GM12865 (cell line): ENCODE data around the gene NCBP1.
"Not testable (repeated sequence)": the region's sequence is repeated elsewhere in the genome, so short reads cannot be mapped to it uniquely, and the experiment has no call there.

ENCODE experiments used
- DNase-seq: peaks from one replicate; pipeline ENCODE4 v3.0.0; 2010; ENCODE audit warnings: low read depth
- H3K4me3 ChIP-seq: 2 replicates; pipeline ENCODE4 v1.5.1; 2011; ENCODE audit warnings: mild to moderate bottlenecking, low read depth, low read length, control low read depth
- TF ChIP-seq, protein P1 (sequence below): IDR thresholded peaks from 2 replicates; pipeline ENCODE4 v1.5.1; 2011; ENCODE audit warnings: low read length, control low read depth, low read depth, inconsistent platforms; ENCODE audit not compliant: insufficient read depth; ENCODE audit errors: missing control alignments

The NCBP1 gene

DNA sequence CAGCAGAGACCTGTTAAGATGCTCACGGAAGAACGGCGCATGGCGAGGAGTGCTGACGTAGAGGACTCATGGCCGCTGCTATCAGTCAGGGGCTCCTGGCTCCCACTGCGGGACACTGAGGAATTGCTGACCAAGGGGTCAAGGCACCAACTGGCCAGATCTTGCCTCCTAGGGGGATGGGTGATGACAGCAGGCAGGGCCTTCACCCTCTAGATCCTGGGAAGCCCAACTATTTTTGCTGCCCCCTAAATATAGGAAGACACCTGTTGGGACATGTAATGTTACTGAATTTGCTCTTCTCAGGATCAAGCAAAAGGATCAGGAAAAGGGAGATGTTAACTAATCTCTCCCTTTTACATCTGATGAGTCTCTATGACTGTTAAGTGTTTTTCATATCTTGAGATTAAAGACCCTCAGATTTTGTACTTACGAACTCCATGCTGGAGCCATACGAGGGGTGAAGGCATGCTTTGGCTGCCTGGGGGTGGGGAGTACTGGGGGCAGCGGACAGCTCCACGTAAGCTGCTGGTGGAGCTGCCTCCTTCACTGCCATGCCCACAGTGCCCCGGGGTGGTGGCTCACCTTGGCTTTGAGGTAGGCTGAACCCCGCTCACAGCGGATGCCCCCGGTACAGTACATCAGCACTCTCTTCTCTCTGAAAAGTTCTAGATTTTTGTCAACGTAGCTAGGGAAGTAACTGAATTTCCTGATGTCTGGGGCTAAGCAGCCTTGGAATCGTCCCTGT lies 28.5 kb upstream of the NCBP1 start:
- no peak for DNase-seq
- no peak overlapping the region for H3K4me3 ChIP-seq
- TF ChIP-seq, protein P1, sequence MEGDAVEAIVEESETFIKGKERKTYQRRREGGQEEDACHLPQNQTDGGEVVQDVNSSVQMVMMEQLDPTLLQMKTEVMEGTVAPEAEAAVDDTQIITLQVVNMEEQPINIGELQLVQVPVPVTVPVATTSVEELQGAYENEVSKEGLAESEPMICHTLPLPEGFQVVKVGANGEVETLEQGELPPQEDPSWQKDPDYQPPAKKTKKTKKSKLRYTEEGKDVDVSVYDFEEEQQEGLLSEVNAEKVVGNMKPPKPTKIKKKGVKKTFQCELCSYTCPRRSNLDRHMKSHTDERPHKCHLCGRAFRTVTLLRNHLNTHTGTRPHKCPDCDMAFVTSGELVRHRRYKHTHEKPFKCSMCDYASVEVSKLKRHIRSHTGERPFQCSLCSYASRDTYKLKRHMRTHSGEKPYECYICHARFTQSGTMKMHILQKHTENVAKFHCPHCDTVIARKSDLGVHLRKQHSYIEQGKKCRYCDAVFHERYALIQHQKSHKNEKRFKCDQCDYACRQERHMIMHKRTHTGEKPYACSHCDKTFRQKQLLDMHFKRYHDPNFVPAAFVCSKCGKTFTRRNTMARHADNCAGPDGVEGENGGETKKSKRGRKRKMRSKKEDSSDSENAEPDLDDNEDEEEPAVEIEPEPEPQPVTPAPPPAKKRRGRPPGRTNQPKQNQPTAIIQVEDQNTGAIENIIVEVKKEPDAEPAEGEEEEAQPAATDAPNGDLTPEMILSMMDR: no peak

DNA sequence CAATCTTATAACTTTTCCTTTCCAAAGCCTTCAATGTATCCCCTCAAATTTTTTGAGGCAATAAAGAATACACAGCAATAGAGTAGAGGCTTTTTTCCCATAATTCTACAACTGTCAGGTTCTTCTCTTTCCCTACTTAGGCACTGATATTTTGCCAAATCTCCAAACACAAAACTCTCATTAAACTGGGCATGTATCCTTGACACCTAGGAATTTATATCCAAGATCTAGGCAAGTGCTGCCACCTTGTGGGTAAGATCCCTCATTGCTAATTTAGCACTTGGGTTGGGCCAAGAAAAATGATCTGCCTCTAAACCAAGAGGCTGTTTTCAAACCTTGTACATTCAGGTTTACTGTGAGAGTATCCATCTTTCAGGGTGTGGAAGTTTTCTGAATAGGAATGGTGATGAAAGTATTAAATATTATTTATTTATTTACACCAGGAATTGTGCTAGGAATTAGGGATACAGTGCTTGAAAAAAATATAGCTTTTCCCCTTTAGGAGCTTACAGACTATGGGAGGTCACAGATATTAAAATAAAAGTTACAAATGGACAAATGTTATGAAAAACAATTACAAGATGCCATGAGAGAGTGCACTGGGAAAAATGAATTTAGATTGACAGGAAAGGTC lies 18.1 kb upstream of the NCBP1 start:
- H3K4me3 ChIP-seq: no peak overlapping the region
- TF ChIP-seq, protein P1: peak; percentile 68
- DNase-seq: peak; percentile 74

DNA sequence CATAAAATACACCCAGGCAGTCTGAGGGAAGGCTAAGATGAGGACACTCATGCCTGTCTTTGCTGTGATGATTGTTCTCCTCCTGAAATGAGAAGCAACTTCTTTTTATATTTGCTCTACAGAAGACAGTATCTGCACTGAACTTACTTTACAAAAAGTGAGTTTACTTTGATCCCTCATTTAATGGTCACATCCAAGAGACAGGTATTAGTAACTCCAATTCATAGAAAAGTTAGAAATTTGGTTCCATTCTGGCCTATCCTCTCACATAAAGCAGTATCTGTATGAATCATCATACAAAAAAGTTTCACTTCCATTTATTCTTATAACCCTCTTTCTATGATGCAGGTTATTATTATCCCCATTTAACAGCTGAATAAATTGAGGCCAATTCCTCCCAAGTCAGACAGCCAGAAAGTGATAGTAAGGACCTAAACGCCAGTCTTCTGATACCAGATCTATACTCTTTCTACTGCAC lies 15.6 kb upstream of the NCBP1 start:
- H3K4me3 ChIP-seq: no peak overlapping the region
- TF ChIP-seq, protein P1: no peak
- peak; percentile 15 for DNase-seq

DNA sequence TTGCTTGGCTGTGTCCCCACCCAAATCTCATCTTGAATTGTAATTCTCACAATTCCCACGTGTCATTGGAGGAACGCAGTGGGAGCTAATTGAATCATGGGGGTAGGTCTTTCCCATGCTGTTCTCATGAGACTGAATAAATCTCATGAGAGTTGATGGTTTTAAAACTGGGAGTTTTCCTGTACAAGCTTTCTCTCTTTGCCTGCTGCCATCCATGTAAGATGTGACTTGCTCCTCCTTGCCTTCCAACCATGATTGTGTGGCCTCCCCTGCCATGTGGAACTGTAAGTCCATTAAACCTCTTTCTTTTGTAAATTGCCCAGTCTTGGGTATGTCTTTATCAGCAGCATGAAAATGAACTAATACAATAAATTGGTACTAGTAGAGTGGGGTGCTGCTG lies 13.6 kb upstream of the NCBP1 start:
- not testable (repeated sequence) for H3K4me3 ChIP-seq, DNase-seq

DNA sequence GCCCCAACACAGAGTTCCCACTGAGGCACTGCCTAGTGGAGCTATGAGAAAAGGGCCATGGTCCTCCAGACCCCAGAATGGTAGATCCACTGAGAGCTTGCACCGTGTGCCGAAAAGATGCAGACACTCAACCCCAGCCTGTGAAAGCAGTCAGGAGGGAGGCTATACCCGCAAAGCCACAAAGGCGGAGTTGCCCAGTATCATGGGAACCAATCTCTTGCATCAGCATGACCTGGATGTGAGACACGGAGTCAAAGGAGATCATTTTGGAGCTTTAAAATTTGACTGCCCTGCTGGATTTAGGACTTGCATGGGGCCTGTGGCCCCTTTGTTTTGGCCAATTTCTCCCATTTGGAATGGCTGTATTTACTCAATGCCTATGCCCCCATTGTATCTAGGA lies 11.1 kb upstream of the NCBP1 start:
- DNase-seq, H3K4me3 ChIP-seq: not testable (repeated sequence)

DNA sequence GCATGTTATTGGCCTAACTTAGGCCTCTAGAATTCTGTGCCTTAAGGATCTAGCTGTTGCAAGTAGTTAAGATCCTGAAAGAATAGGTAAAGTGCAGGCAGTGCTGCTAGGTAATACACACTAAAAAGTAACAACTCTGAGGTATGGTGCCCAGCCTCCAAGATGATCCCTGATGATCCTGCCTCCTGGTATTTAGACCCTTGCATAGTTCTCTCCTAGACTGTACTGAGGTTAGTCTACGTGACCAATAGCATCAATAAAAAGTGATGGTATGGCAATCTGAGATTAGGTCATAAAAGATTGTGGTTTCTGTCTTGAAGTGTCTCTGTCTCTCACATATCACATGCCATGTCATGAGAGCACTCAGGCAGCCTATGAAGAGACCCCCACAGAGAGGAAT lies 9.7 kb upstream of the NCBP1 start:
- no peak overlapping the region for H3K4me3 ChIP-seq
- TF ChIP-seq, protein P1: no peak
- DNase-seq: no peak

DNA sequence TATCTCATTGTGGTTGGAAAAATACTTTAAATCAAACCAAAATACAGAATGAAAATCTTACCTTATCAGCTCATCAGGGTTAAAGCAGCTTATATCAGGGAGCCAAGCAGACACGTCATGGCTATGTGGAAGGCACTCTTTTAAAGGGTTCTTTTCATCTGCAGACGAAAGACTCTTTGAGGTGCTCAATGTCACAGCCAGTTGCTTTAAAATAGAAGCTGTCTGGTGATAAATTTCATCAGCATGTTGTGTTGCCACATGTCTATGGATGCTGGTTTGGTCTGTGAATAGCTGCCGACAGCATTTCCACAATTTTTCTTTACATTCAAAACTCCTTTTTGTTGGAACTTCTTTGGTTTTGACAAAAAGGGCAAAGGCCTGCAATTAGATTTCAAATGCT lies 8.0 kb upstream of the NCBP1 start:
- TF ChIP-seq, protein P1: no peak
- no peak overlapping the region for H3K4me3 ChIP-seq
- DNase-seq: no peak

DNA sequence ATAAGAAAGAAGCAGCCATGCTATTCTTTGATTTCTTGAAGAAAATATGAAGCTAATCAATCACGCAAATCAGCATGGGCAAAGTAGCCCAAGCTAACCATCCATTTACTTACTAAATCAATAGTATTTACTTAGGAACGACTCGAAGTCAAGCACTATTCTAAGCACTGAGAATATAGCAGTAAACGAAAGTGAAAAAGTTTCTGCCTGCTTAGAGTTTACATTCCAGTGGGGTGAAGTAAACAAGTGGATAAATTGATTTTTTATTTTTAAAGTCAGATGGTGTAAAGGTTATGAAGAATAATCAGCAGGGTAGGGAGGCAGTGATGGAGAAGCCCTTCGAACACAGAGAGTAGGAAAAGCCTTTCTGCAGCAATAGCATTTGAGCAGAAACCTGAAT lies 6.0 kb upstream of the NCBP1 start:
- TF ChIP-seq, protein P1: no peak
- no peak overlapping the region for H3K4me3 ChIP-seq
- no peak for DNase-seq
